Endothelial cell of umbilical vein (primary cell): ENCODE results near the gene SMOC2. TPM values are rescaled to one million over a fixed set of nuclear protein-coding genes. Genes with fewer than 3 reads are reported as not detected.

Experiments used
- BruUV-seq: library from RNA; stranded (reverse); fragments of 400-500 nt; replicated peaks from 2 replicates; lab custom pipeline; 2021; lab: Mats Ljungman, UMichigan
- CTCF ChIA-PET: fragments of 300-600, 350-600 bp; sonication (Branson Sonifier 250); formaldehyde crosslinking; loops from one replicate; lab custom pipeline; 2021; ENCODE audit warnings: antibody characterized with exemption, inconsistent platforms; lab: Charles Lee
- POLR2A ChIA-PET: fragments of 300-600, 350-600 bp; sonication (Branson Sonifier 250); formaldehyde crosslinking; loops from one replicate; lab custom pipeline; 2021; ENCODE audit warnings: antibody characterized with exemption, inconsistent platforms; lab: Charles Lee
- DNase-seq: peaks from one replicate; pipeline ENCODE4 v3.0.0-alpha.2; 2011; ENCODE audit warnings: low read depth, low spot score
- FAIRE-seq: peaks from 2 replicates; lab custom pipeline; 2011; peaks lifted over from hg19 to GRCh38; lab: Jason Lieb, UNC
- H2AFZ ChIP-seq: 2 replicates; pipeline ENCODE4 v1.6.0; 2012; ENCODE audit warnings: low read depth, low read length, control low read depth, inconsistent platforms
- H3K27ac ChIP-seq: 2 replicates; pipeline ENCODE4 v1.5.1; 2011; ENCODE audit warnings: low read depth, mild to moderate bottlenecking, control low read depth, low read length, moderate library complexity; ENCODE audit not compliant: insufficient read depth
- H3K27me3 ChIP-seq, 2 experiments: 2 replicates each; pipeline versions ENCODE4 v1.6.0 to v1.6.1; 2011; ENCODE audit warnings: low read length in 2 of 2, mixed read lengths in 1 of 2; ENCODE audit not compliant: control insufficient read depth in 2 of 2, insufficient read depth in 2 of 2
- H3K36me3 ChIP-seq, 2 experiments: 2 replicates in 1 of 2; 3 replicates in 1 of 2; pipeline ENCODE4 v1.5.1; 2011; ENCODE audit warnings: low read length in 2 of 2, mild to moderate bottlenecking in 1 of 2, moderate library complexity in 1 of 2; ENCODE audit not compliant: control insufficient read depth in 2 of 2, insufficient read depth in 2 of 2; ENCODE audit errors: extremely low read depth in 1 of 2
- H3K4me1 ChIP-seq: 3 replicates; pipeline ENCODE4 v1.5.1; 2011; ENCODE audit warnings: mild to moderate bottlenecking, low read length; ENCODE audit not compliant: control insufficient read depth, insufficient read depth; ENCODE audit errors: extremely low read depth
- H3K4me2 ChIP-seq: 2 replicates; pipeline ENCODE4 v1.6.1; 2011; ENCODE audit warnings: low read length, control low read depth, mixed read lengths; ENCODE audit not compliant: insufficient read depth
- H3K4me3 ChIP-seq, 3 experiments: fragments of 200-600 bp in 1 of 3; sonication (generic), shearing (Covaris generic) in 1 of 3; replicated peaks in 1 of 3; 2 replicates each; pipeline ENCODE4 v1.5.1; 2011 to 2016; ENCODE audit warnings: control low read depth in 3 of 3, low read length in 3 of 3, mild to moderate bottlenecking in 2 of 3, inconsistent platforms in 1 of 3, low read depth in 1 of 3, moderate library complexity in 1 of 3; ENCODE audit not compliant: insufficient read depth in 1 of 3
- H3K79me2 ChIP-seq: 2 replicates; pipeline ENCODE4 v1.6.0; 2012; ENCODE audit warnings: low read length, inconsistent platforms; ENCODE audit not compliant: control insufficient read depth, insufficient read depth
- H3K9ac ChIP-seq: replicated peaks from 2 replicates; pipeline ENCODE3; 2011; ENCODE audit warnings: low read length, control low read depth; ENCODE audit not compliant: insufficient read depth; ENCODE audit errors: extremely low read depth
- H3K9me1 ChIP-seq: replicated peaks from 3 replicates; pipeline ENCODE4 v1.6.0; 2011; ENCODE audit warnings: mild to moderate bottlenecking, low read length; ENCODE audit not compliant: control insufficient read depth, insufficient read depth; ENCODE audit errors: extremely low read depth
- H3K9me3 ChIP-seq: replicated peaks from 2 replicates; pipeline ENCODE4 v1.5.1; 2012; ENCODE audit warnings: low read length, inconsistent platforms; ENCODE audit not compliant: control insufficient read depth, insufficient read depth
- H4K20me1 ChIP-seq: replicated peaks from 2 replicates; pipeline ENCODE3; 2011; ENCODE audit warnings: mild to moderate bottlenecking, low read length; ENCODE audit not compliant: control insufficient read depth, insufficient read depth; ENCODE audit errors: extremely low read depth
- CTCF ChIP-seq, 2 donors: IDR thresholded peaks; 1 replicate in 1 of 2; 2 replicates in 1 of 2; pipeline ENCODE4 v1.5.1; 2011; ENCODE audit warnings: low read length in 2 of 2, mild to moderate bottlenecking in 2 of 2, moderate library complexity in 2 of 2, control low read depth in 1 of 2, inconsistent platforms in 1 of 2, low read depth in 1 of 2; ENCODE audit not compliant: insufficient read depth in 1 of 2; ENCODE audit errors: extremely low read depth in 1 of 2
- EZH2 ChIP-seq: IDR thresholded peaks from 2 replicates; pipeline ENCODE4 v1.6.1; 2012; ENCODE audit warnings: borderline replicate concordance, low read depth, mild to moderate bottlenecking, moderate library complexity, low read length, inconsistent platforms; ENCODE audit not compliant: severe bottlenecking
- FOS ChIP-seq: IDR thresholded peaks from 2 replicates; pipeline ENCODE4 v1.6.1; 2011; ENCODE audit warnings: mild to moderate bottlenecking, low read length, moderate library complexity, borderline replicate concordance; ENCODE audit not compliant: insufficient read depth
- GATA2 ChIP-seq: IDR thresholded peaks from 2 replicates; pipeline ENCODE4 v1.7.0; 2011; ENCODE audit warnings: low read depth, mild to moderate bottlenecking, moderate library complexity, mixed read lengths, low read length; ENCODE audit not compliant: insufficient read length, insufficient read depth
- JUN ChIP-seq: IDR thresholded peaks from 2 replicates; pipeline ENCODE4 v1.6.1; 2011; ENCODE audit warnings: borderline replicate concordance, low read depth; ENCODE audit not compliant: insufficient read length, insufficient read depth
- MAX ChIP-seq: IDR thresholded peaks from 2 replicates; pipeline ENCODE4 v1.6.1; 2011; ENCODE audit not compliant: insufficient read depth, insufficient read length
- MYC ChIP-seq: IDR thresholded peaks from one replicate; pipeline ENCODE4 v1.6.1; 2011; ENCODE audit warnings: mild to moderate bottlenecking, low read depth, low read length
- POLR2A ChIP-seq: IDR thresholded peaks from 2 replicates; pipeline ENCODE4 v1.6.1; 2012; ENCODE audit warnings: low read depth, mild to moderate bottlenecking, control low read depth, low read length
- POLR2AphosphoS5 ChIP-seq: IDR thresholded peaks from 2 replicates; pipeline ENCODE4 v1.6.1; 2012; ENCODE audit warnings: low read depth, mild to moderate bottlenecking, control low read depth, low read length, moderate library complexity; ENCODE audit not compliant: insufficient read depth
- dilution Hi-C: fragments of 300-500 bp; cut with MboI; formaldehyde crosslinking; loops from one replicate; pipeline ENCODE4 v1.15.0; 2019; ENCODE audit warnings: low sequenced_read_pairs; ENCODE audit not compliant: extremely low pct_ligation_motif_present
- intact Hi-C: fragments of 100-400 bp; cut with micrococcal nuclease; formaldehyde crosslinking; loops from one replicate; pipeline ENCODE4 v1.10.0; 2022
- polyA plus RNA-seq, 4 experiments: library from polyadenylated mRNA; depleted of rRNA in 3 of 4; stranded (reverse) in 3 of 4; unstranded in 1 of 4; fragments of >200 nt; gene quantifications; 2 replicates each; pipeline versions ENCODE4 v1.2.1 to v1.2.3, GENCODE V29; 2011 to 2012; ENCODE audit warnings: missing spikeins in 1 of 4
- total RNA-seq: library from RNA; stranded (reverse); gene quantifications from 2 replicates; pipeline ENCODE4 v1.2.3, GENCODE V29; 2021

SMOC2 gene
- total and polyA plus RNA-seq, 2 donors (not counting 3 experiments of a cell fraction or from before 2014, with no cell fraction given), result not detected

- Histone ChIP-seq H3K27me3 (no peaks in the 10 kb centered on the region), H3K4me3 (no peak overlapping the region), H3K9ac (no peak overlapping the region), H3K4me2 (no peak overlapping the region), H3K9me1 (no peaks in the 10 kb centered on the region), H3K4me1 (no peaks in the 10 kb centered on the region), H3K27ac (no peak overlapping the region), H3K36me3 (no peaks in the 10 kb centered on the region), H4K20me1 (no peaks in the 10 kb centered on the region), H3K9me3 (no peaks in the 10 kb centered on the region), H3K79me2 (no peaks in the 10 kb centered on the region), H2AFZ (no peak overlapping the region)
- CTCF ChIA-PET, result no interaction called here
- no peak for FAIRE-seq
- TF ChIP-seq CTCF (IDR thresholded peaks at IDR 0.05; ENCODE audit: extremely low read depth in 1 of 2, insufficient read depth in 1 of 2, low read depth in 1 of 2, low read length in 2 of 2) (no peak), JUN (no peak), GATA2 (no peak), POLR2A (no peak), POLR2AphosphoS5 (no peak), EZH2 (no peak), FOS (no peak), MYC (no peak), MAX (no peak)
- dilution Hi-C loops, result no loop called here
- BruUV-seq, result no TSS peak
- intact Hi-C loops, result no loop called here
- POLR2A ChIA-PET, result no interaction called here
- DNase-seq, result no peak
Measured at GRCh38 chr6:168499045-168499650, 58.2 kb downstream of the SMOC2 start.
